ENCODE measurements around the gene HEMGN. TPM values are rescaled to one million over a fixed set of nuclear protein-coding genes. Genes with fewer than 3 reads are reported as not detected.

HEMGN gene, protein sequence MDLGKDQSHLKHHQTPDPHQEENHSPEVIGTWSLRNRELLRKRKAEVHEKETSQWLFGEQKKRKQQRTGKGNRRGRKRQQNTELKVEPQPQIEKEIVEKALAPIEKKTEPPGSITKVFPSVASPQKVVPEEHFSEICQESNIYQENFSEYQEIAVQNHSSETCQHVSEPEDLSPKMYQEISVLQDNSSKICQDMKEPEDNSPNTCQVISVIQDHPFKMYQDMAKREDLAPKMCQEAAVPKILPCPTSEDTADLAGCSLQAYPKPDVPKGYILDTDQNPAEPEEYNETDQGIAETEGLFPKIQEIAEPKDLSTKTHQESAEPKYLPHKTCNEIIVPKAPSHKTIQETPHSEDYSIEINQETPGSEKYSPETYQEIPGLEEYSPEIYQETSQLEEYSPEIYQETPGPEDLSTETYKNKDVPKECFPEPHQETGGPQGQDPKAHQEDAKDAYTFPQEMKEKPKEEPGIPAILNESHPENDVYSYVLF
- total RNA-seq = not detected in 2 replicates

DNA sequence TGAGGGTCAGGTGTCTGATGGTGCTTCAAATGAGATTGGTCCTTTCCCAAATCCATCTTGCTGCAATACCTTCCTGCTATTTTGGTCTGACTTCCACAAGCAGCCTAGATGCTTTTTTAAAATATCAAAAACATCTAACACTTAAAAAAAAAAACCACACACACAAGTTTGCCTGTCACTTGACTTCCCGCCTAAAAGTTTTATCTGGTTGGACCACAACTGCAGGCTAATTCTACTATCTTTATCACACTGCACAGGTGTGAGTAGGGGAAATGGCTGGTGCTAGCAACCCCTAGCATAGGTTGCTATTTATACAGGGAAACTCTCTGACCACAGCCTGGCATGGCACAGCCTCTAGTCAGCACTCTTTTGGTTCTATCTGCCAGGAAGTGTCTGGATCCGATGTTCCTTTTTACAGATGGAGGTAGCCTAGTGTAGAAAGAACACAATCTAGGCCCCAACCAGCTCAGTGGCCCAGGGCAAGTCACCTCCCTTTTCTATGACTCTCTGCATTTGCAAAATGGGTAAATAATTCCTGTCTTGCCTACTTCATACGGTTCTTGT is at the start of gene HEMGN:
Gene HEMGN (minus strand): TSS at position 92 of the 564 bp plus-strand sequence. CDS start 36 bp downstream, at position 56.

DNA sequence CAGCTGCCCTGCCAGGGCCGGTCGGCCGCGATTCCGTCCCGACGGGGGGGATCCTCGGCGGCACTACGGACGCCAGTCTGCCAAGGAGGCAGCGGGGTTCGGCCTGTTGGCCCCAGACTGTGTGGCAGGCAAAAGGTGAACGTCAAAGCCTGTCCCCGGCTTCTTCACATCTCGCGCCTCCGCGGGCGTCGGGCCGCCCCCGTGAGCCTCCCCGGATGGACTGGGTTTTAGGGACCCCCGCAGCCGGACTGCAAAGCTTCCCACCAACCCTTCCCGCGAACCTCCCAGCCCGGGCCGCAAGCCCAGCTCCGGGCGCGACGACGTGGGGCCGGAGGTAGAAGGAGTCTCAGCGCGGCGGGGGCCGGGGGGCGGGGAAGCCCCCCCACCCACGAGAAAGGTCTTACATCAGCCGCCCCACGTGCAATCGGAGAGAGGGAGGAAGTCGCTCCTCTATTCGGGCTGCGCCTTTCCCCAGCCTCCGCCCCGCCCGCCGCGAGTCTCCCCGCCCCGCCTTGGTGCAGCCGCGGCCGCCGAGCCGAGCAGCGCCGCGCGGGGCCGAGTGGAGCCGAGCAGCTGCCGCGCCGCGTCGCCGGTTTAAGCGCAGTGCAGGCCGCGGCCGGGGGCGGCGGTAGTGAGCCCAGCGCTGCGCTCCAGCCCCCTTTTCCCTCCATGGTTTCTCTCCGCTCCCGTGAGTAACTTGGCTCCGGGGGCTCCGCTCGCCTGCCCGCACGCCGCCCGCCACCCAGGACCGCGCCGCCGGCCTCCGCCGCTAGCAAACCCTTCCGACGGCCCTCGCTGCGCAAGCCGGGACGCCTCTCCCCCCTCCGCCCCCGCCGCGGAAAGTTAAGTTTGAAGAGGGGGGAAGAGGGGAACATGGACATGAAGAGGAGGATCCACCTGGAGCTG is 45.0 kb upstream of the HEMGN start, which contains the start of gene ANP32B:
Gene ANP32B (plus strand): TSS at position 659 of the 906 bp plus-strand sequence. CDS start 215 bp downstream, at position 874.

DNA sequence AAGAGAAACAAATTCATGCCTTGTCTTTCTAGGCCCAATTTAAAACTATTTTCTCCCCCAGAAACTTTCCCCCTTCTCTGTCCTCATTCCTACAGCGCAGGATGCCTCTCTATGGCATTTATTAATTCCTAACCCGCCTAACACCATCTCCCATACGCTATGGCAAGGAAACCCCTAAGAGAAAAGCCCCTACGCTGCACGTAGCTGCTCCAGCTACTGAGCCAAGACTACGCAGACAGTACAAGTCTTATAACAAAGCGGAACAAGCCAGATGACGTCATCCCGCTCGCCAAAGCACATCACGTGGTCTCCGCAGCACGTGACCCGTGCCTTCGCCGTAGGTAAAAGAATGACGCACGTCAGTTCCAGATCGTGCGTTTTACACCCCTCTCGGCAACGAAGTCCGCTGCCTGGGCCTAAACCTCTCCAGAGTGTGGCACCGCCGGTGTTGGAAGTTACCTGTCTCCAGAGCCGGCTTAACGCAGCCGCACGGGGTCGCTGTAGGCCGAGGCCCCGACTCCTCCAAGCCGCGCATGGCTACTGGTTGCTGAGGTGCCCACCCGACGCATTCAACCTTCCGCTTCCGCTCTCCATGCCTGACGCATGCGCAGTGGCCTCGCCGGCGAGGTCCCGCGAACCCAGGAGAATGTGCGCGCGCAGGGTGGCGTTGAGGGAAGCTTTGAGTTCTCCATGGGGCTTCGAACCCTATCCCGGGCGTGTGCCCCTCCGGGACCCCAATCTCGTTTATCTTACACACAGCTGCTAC is 15.8 kb downstream of the HEMGN start, which contains the start of gene TRMO:
Gene TRMO (minus strand): TSS at position 542 of the 766 bp plus-strand sequence. CDS start 7 bp downstream, at position 535.

Other genes with a start within 250 kb of the HEMGN start
- gene XPA, start 240.8 kb downstream of the HEMGN start, total RNA-seq = 4.4 and 7.2 TPM in 2 replicates
- not detected in 2 replicates for gene FOXE1, start 84.9 kb downstream of the HEMGN start, total RNA-seq
- gene TRMO, start 15.7 kb downstream of the HEMGN start, total RNA-seq = 9.7 and 16.0 TPM in 2 replicates
- 23.0 and 28.7 TPM in 2 replicates for gene ANP32B, start 45.2 kb upstream of the HEMGN start, total RNA-seq
- gene NANS, start 118.6 kb upstream of the HEMGN start, total RNA-seq = 45.1 and 93.3 TPM in 2 replicates
- gene TRIM14, start 181.1 kb upstream of the HEMGN start, total RNA-seq = 4.2 and 14.6 TPM in 2 replicates

Data from epithelial cell of alveolus of lung (primary cell).